H1 (cell line): ENCODE measurements around the gene ZNF598. TPM values are rescaled to one million over a fixed set of nuclear protein-coding genes. Genes with fewer than 3 reads are reported as not detected.

Experiments
- POLR2AphosphoS5 ChIP-seq: IDR thresholded peaks from 2 replicates; pipeline ENCODE4 v1.6.1; 2011; ENCODE audit warnings: low read depth, low read length
- SIN3A ChIP-seq, 2 experiments: IDR thresholded peaks in 1 of 2; conservative IDR thresholded peaks in 1 of 2; 2 replicates each; pipeline ENCODE4 v1.6.1; 2011 to 2012; ENCODE audit warnings: low read length in 2 of 2, improper control_type of control experiment in 1 of 2, low read depth in 1 of 2, mild to moderate bottlenecking in 1 of 2
- SP1 ChIP-seq: IDR thresholded peaks from 2 replicates; pipeline ENCODE4 v1.6.1; 2011; ENCODE audit warnings: low read depth, low read length
- polyA plus RNA-seq, 7 experiments: library from polyadenylated mRNA; depleted of rRNA in 3 of 7; stranded (reverse) in 5 of 7; unstranded in 2 of 7; fragments of >200 nt in 5 of 7; fragments of 200-250 nt in 2 of 7; gene quantifications; 1 replicate in 5 of 7; 2 replicates in 1 of 7; 4 replicates in 1 of 7; pipeline versions ENCODE4 v1.2.1 to v1.2.3, GENCODE V29; 2011 to 2013; ENCODE audit warnings: missing spikeins in 2 of 7, mixed read lengths in 2 of 7
- total RNA-seq: library from RNA; stranded (reverse); fragmentation: NEBNext Ultra II Directional; extraction: Animal tissue kit (Norgen Biotek cat#: 25700); gene quantifications from 2 replicates; pipeline ENCODE4 v1.2.1, GENCODE V29; 2021

ZNF598 gene
- total and polyA plus RNA-seq, 2 of the 8 experiments (the other 6 are each of a cell fraction or from before 2014, with no cell fraction given): 29.3 to 47.6 TPM

- TF ChIP-seq SIN3A (conservative IDR thresholded peaks at IDR 0.05 in 1 of 2, IDR thresholded peaks at IDR 0.05 in 1 of 2; ENCODE audit: low read depth in 1 of 2, low read length in 2 of 2) (no peak), POLR2AphosphoS5 (no peak), SP1 (no peak)
Observed at GRCh38 chr16:1985466-1986150, 24.0 kb downstream of the ZNF598 start (continued).
